Measurements from ENCODE around the gene RPS19.
A peak's percentile ranks its signal among the peaks of the same experiment; 100 is the strongest.

Gene RPS19

GRCh38 chr19:41859618-41860418, at the start of gene RPS19:
RPS19 (plus strand) TSS chr19:41860255; CDS start chr19:41860775, 520 bp downstream.
- DNase-seq (ENCODE audit: low read depth, low spot score) = peak; percentile 100

- DNase-seq (ENCODE audit: low read depth, low spot score) = no peak
Measured at GRCh38 chr19:41810301-41810700, 49.8 kb upstream of the RPS19 start.

GRCh38 chr19:41811036-41811435, 49.0 kb upstream of the RPS19 start:
- DNase-seq (ENCODE audit: low read depth, low spot score) = no peak

- DNase-seq (ENCODE audit: low read depth, low spot score) = no peak
Measured at GRCh38 chr19:41811981-41812380, 48.1 kb upstream of the RPS19 start.

GRCh38 chr19:41813911-41814310, 46.1 kb upstream of the RPS19 start:
- DNase-seq (ENCODE audit: low read depth, low spot score) = no peak

GRCh38 chr19:41815301-41815700, 44.8 kb upstream of the RPS19 start:
- no peak for DNase-seq (ENCODE audit: low read depth, low spot score)

GRCh38 chr19:41816761-41817160, 43.3 kb upstream of the RPS19 start:
- no peak for DNase-seq (ENCODE audit: low read depth, low spot score)

GRCh38 chr19:41821003-41821735, 38.9 kb upstream of the RPS19 start:
- peak; percentile 51 for DNase-seq (ENCODE audit: low read depth, low spot score)

- DNase-seq (ENCODE audit: low read depth, low spot score) = no peak
Measured at GRCh38 chr19:41837981-41838708, 21.9 kb upstream of the RPS19 start.

GRCh38 chr19:41839211-41839610, 20.8 kb upstream of the RPS19 start:
- DNase-seq (ENCODE audit: low read depth, low spot score) = no peak

GRCh38 chr19:41843371-41843770, 16.7 kb upstream of the RPS19 start:
- DNase-seq (ENCODE audit: low read depth, low spot score) = no peak

- peak; percentile 30 for DNase-seq (ENCODE audit: low read depth, low spot score)
Measured at GRCh38 chr19:41844601-41845000, 15.5 kb upstream of the RPS19 start, which contains the start of gene LYPD4. LYPD4 (minus strand) TSS chr19:41844683; CDS start chr19:41839285, 5,398 bp downstream.

GRCh38 chr19:41845001-41845050, 15.2 kb upstream of the RPS19 start, which contains the start of gene DMRTC2:
DMRTC2 (plus strand) TSS chr19:41845042; CDS start chr19:41847429, 2,387 bp downstream.
- no peak for DNase-seq (ENCODE audit: low read depth, low spot score)

GRCh38 chr19:41845051-41845590, 14.9 kb upstream of the RPS19 start:
- no peak for DNase-seq (ENCODE audit: low read depth, low spot score)

- no peak for DNase-seq (ENCODE audit: low read depth, low spot score)
Measured at GRCh38 chr19:41847351-41848105, 12.5 kb upstream of the RPS19 start.

GRCh38 chr19:41848666-41849065, 11.4 kb upstream of the RPS19 start:
- no peak for DNase-seq (ENCODE audit: low read depth, low spot score)

- DNase-seq (ENCODE audit: low read depth, low spot score) = no peak
Measured at GRCh38 chr19:41849067-41849466, 11.0 kb upstream of the RPS19 start.

GRCh38 chr19:41850381-41850780, 9.7 kb upstream of the RPS19 start:
- no peak for DNase-seq (ENCODE audit: low read depth, low spot score)

- DNase-seq (ENCODE audit: low read depth, low spot score) = no peak
Measured at GRCh38 chr19:41851456-41851855, 8.6 kb upstream of the RPS19 start.

GRCh38 chr19:41853344-41853743, 6.7 kb upstream of the RPS19 start:
- no peak for DNase-seq (ENCODE audit: low read depth, low spot score)

GRCh38 chr19:41853768-41854167, 6.3 kb upstream of the RPS19 start:
- no peak for DNase-seq (ENCODE audit: low read depth, low spot score)

- DNase-seq (ENCODE audit: low read depth, low spot score) = no peak
Measured at GRCh38 chr19:41859213-41859617, 840 bp upstream of the RPS19 start.

All from ELF-1 (cell line).